ENCODE data around the gene GAS7. TPM values are rescaled to one million over a fixed set of nuclear protein-coding genes. Genes with fewer than 3 reads are reported as not detected.

GAS7 gene
- total RNA-seq, 1 donor from 2014 or later, result 0.20 TPM

DNA sequence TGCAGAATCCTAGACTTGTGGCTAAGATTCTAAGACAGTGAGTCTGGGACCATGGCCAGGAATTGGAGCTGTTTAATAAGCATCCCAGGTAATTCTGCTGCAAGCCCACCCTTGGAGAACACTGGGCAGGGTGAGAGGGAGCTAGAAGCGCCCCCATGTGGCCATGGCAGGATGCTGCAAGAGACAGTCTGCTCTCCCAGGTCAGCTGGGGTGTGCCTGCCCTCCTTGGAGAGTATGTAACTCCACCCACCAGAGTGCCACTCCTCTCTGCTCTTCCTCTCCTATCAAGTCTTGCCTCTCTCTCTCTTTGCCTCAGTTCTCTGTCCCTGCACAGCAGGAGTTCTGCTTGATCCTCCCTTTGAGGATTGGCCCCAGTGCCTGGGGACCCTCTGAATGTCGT is 308.3 kb downstream of the GAS7 start:
- no peak for DNase-seq (ENCODE audit: low read depth)

- no peak for DNase-seq (ENCODE audit: low read depth)
Observed at GRCh38 chr17:9887508-9887907, 310.9 kb downstream of the GAS7 start.

GRCh38 chr17:9886141-9886930 is 312.1 kb downstream of the GAS7 start:
- no peak for DNase-seq (ENCODE audit: low read depth)

GRCh38 chr17:9883451-9883850 is 315.0 kb downstream of the GAS7 start:
- no peak for DNase-seq (ENCODE audit: low read depth)

- DNase-seq (ENCODE audit: low read depth), result peak; percentile 92
Observed at GRCh38 chr17:9880582-9880999, 317.8 kb downstream of the GAS7 start.

DNA sequence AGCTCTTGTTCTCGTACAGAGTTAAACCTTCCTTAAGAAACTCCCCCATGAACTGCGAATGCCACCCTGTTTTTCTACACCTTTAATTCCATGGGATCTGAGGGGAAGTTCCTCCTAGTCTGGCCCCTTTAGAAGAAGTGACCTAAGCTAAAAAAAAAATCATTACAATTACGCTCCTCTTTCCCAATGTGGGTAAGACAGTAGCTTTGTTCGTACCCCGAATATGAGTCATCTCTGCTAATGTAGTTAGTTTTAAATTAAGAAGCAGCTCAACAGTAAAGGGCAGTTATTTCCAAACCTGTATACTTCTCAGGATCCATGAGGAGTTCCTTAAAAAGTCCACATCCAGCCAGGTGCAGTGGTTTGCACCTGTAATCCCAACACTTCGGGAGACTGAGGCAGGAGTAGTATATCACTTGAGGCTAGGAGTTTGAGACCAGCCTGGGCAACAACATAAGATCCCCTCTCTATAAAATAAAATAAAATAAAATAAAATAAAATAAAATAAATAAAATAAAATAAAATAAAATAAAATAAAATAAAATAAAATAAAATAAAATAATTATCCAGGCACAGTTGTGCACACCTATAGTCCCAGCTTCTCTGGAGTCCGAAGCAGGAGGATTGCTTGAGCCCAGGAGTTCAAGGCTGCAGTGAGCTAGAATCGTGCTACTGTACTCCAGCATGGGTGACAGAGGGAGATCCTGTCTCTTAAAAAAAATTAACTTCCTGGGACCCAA is 319.4 kb downstream of the GAS7 start:
- peak; percentile 70 for DNase-seq (ENCODE audit: low read depth)

- no peak for DNase-seq (ENCODE audit: low read depth)
Observed at GRCh38 chr17:9878356-9878755, 320.1 kb downstream of the GAS7 start.

DNA sequence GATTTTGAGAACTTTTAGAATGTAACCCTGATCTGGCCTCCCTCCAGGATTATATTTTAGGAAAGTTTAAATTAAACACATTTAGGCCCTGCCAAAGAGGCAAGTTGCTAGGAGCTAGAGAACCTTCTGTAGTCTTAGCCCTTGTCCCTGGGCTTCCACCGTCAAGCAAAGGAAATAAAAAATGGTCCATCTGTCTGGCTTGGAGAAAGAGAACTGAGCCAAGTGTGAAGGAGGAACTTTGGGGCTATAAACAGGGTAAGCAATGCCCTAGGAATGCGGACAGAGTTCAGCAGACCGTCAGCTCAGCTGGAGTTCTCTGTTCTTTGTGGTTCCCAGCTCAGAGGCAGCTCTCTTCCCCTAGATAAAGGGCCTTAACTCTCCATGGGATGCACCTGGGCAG is 323.0 kb downstream of the GAS7 start:
- peak; percentile 68 for DNase-seq (ENCODE audit: low read depth)

- DNase-seq (ENCODE audit: low read depth), result no peak
Observed at GRCh38 chr17:9874722-9875121, 323.7 kb downstream of the GAS7 start.

GRCh38 chr17:9872852-9873251 is 325.6 kb downstream of the GAS7 start:
- DNase-seq (ENCODE audit: low read depth), result no peak

GRCh38 chr17:9868552-9868951 is 329.9 kb downstream of the GAS7 start:
- DNase-seq (ENCODE audit: low read depth), result no peak

DNA sequence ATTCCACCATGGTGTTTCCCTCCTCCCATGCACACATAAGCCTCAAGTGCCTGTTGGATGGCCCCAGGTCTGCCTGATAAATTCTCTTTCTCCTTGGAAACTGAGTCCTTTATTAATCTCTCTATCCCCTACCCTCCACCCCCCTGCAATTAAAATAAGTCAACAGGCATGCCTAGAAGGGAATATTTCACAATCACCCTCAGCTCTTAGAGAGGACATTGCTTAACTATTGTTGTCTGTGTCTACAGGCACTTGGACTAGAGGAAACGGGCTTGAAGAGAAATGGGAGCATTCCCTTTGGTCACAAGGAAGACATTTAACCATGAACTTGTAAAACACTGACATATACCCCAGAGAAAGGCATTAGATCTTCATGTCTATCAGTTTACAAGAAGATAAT is 332.8 kb downstream of the GAS7 start:
- DNase-seq (ENCODE audit: low read depth), result peak; percentile 34

GRCh38 chr17:9862949-9863348 is 335.5 kb downstream of the GAS7 start:
- no peak for DNase-seq (ENCODE audit: low read depth)

DNA sequence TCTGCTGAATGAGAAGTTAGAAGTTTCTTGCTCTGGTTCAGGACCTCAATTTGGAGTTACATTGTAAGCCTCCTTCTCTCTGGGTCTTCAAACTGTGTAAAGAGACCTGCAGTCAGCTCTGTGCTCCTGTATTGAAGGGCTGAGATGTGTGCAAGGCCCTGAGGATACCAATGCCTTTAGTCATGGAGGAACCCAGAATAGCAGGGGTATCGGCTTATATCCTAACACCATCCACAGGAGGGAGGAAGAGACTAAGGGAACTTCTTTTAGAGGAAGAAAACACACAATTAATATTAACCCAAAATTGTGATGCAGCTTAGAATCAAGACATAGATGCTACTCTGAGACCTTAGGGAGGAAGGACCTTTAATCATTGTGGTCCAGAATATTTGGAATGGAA is 336.2 kb downstream of the GAS7 start:
- DNase-seq (ENCODE audit: low read depth), result no peak

DNA sequence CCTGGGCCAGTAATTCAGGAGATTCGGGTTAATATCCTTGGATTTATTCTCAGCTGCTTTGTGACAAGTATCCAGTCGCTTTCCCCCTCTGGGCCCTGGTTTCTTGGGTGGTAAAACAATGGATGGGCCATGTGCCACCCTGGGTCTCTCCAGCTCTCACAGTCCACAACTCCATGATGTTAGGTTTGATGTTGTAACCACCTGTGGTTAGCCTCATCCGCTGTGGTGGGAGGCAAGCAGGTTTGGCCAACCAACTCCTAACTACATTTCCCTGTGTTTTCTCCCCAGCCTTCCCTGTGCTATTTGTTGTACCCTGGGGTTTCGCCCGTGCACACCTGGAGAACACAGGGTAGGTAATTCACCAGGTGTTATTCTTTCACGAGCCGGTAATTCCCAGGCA is 337.6 kb downstream of the GAS7 start:
- no peak for DNase-seq (ENCODE audit: low read depth)

Other genes starting within 250 kb of the GAS7 start
- not detected in 2 replicates for gene MYH13, start 174.4 kb upstream of the GAS7 start, total RNA-seq
- gene MYH8, start 223.3 kb upstream of the GAS7 start, total RNA-seq, result not detected in 2 replicates

Data from renal cortical epithelial cell (primary cell).